SKM-1 (cell line): ENCODE data around the gene AP2B1.

Experiments
- DNase-seq: peaks from one replicate; lab custom pipeline; 2025; ENCODE audit not compliant: unreplicated experiment; lab: John Stamatoyannopoulos, UW

The AP2B1 gene

GRCh38 chr17:35627417-35627816 is 40.3 kb downstream of the AP2B1 start:
- DNase-seq: no peak

- DNase-seq: no peak
These were observed 43.5 kb downstream of the AP2B1 start for GRCh38 chr17:35630530-35631148.

- no peak for DNase-seq
These were observed 53.9 kb downstream of the AP2B1 start for GRCh38 chr17:35641032-35641431.

GRCh38 chr17:35645923-35646322 is 58.8 kb downstream of the AP2B1 start:
- DNase-seq: no peak

GRCh38 chr17:35651467-35651866 is 64.3 kb downstream of the AP2B1 start:
- no peak for DNase-seq

DNA sequence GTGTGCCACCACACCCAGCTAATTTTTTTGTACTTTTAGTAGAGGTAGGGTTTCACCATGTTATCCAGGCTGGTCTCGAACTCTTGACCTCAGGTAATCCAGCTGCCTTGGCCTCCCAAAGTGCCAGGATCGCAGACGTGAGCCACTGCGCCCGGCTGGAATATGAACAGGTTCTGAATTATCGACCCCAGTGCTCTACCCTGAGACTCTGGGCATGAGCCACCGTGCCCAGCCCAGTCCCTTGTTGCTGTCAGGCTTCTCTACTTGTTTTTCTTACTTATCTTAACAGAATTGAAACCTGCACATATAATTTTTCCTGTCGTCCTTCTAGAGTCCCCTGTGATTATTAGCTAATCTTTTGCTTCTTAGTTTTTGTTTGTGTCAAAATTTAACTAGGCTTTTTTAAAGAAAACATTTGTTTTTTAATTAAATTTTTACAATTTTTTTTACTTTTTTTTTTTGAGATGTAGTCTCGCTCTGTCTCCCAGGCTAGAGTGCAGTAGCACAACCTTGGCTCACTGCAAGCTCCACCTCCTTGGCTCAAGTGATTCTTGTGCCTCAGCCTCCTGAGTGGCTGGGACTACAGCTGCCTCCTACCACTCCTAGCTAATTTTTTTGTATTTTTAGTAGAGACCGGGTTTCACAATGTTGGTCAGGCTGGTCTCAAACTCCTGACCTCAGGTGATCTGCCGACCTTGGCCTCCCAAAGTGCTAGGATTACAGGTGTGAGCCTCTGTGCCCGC is 66.7 kb downstream of the AP2B1 start:
- DNase-seq: no peak

DNA sequence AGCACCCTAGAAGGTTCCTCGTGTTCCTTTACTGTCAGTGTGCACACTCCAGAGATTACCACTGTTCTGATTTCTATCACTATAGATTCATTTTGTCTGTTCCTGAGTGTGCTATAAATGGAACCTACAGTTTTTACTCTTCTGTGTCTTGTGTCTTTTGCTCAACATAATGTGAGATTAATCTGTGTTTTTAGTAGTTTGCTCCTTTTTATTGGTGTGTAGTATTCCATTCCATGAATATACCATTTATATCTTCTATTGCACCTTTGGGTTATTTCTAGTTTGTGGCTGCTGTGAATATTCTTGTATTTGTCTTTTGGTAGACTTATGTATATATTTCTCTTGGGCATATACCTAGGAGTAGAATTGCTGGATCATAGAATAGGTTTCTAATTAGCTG is 68.2 kb downstream of the AP2B1 start:
- no peak for DNase-seq

DNA sequence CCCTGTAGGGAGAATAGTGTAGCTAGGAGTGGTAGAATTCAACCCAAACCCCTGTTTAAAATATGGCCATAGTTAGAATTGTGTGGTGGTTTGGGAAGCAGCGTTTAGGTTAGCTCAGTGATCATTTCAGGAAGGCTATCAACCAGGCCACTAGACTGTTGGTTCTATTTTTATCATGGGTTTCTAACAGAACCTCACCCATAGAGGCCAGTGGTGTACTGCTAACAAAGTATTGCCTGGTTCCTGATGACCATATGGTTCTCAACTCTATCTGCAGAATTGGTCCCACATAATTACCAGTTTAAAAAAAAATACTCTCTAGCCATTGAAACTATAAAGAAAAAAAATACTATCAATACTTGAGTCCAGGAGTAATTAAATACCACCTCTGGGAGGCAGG is 73.8 kb downstream of the AP2B1 start:
- DNase-seq: no peak

DNA sequence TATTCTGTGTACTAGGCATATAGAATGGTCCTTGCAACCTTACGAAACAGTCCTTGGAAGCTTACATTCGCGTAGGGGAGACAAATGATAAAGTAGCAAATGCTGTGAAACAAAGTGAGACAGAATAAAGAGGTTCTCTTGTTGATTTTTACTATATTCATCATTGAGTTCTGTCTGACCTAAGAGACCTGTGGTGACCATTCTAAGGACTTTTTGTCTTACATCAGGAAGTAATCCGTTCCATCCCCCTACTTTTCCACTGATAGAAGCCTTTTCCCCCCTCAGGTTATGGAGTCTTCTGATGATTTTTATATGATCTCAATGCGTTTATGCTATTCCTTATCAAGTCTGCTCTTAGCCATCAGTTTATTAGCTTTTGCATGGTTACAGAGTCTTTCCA is 77.6 kb downstream of the AP2B1 start:
- DNase-seq: no peak

GRCh38 chr17:35665662-35666061 is 78.5 kb downstream of the AP2B1 start:
- no peak for DNase-seq

DNA sequence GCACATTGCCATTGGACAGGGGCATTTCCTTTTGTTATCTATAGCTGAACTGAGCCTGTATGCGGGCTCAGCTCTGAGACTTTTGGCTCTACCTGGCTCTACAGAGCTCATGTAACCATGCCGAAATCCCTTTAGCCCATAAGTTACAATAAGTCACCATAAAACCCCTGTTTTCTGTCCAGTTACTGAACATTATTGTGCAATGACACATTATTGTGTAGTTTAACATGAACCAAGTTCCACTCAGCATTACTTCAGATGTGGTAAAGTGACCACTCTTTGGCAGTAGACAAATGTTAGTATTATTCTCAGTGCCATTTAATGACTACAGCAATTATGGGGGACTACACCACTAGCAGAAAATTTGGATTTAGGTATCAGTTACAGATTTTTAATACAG is 78.9 kb downstream of the AP2B1 start:
- no peak for DNase-seq

GRCh38 chr17:35666967-35667532 is 79.9 kb downstream of the AP2B1 start:
- no peak for DNase-seq

DNA sequence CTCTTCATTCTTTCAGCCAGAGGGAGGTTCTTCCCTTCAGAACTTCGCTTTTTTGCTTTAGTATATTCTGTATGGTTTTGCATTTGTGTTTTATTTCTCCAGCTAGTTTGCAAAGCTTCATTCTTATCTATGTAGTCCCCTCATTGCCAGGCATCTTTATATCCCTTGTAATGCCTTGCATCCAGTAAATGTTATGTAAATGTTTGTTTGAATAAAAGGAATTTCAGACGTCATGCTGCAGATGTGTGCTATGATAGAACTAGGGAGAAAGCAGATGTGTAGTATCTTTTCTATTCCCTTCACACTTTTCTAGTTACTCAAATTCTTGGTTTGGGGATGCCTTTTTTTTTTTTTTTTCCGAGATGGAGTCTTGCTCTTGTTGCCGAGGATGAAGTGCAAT is 81.7 kb downstream of the AP2B1 start:
- no peak for DNase-seq

- DNase-seq: no peak
These were observed 87.4 kb downstream of the AP2B1 start for GRCh38 chr17:35674552-35674951.

GRCh38 chr17:35676441-35676840 is 89.3 kb downstream of the AP2B1 start:
- no peak for DNase-seq

GRCh38 chr17:35679007-35679682 is 92.0 kb downstream of the AP2B1 start:
- DNase-seq: no peak

- peak; percentile 57 for DNase-seq
These were observed 96.5 kb downstream of the AP2B1 start for GRCh38 chr17:35683591-35683990.

DNA sequence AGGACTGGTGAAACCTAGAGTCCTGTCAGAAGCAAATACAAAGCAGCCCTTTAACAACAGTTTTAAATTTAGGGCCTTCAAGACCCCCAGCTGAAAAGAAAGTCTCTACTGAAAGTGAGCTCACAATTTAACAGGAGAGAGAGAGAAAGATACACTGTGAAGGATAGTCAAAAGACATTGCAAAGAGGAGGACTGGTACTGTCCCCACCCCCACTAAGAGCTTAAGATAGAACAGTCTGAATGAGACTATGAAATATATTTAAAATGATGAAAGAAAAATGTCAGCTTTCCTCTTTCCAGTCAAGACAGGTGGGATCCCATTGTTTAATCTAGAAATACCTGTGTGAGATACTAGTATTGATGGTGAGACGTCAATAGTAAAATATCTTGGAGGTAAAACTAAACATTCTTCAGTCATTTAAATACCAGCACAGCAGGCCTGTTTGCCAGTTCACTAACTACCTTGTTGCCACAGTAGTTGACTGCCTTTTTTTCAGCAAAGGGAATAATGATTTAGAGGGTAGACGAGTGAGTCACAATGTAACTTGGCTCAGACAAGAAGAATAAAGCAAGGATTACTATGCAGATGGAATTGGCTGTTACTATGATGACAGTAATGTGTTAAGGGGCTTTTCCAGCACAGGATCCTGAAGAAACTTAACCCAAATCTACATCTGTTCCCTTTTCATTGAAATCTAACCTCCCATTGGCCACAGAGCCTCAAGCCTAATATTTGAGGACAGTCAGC is 97.1 kb downstream of the AP2B1 start:
- DNase-seq: no peak

GRCh38 chr17:35692512-35693210 is 105.5 kb downstream of the AP2B1 start:
- no peak for DNase-seq

DNA sequence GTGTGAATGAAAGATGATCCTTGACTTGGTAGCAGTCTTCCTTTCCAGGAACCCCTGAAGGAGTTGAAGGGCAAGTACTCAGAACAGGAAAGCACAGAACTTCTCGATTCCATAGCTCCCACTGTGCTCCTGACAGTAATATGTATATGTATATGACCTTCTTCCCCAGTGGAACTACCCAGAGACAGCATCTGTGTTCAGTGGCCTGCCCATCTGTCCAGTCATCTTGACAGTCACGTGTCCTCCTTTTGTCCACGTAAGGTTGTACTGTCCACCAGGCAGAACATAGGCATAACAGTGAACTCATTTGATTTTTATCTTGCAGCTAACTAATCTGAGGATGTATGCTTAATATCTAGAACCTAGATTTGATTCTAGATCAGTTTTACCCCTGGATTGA is 106.5 kb downstream of the AP2B1 start:
- no peak for DNase-seq

- no peak for DNase-seq
These were observed 107.8 kb downstream of the AP2B1 start for GRCh38 chr17:35694906-35695305.
